Measurements from ENCODE around the gene BMP10.

Gene BMP10

DNA sequence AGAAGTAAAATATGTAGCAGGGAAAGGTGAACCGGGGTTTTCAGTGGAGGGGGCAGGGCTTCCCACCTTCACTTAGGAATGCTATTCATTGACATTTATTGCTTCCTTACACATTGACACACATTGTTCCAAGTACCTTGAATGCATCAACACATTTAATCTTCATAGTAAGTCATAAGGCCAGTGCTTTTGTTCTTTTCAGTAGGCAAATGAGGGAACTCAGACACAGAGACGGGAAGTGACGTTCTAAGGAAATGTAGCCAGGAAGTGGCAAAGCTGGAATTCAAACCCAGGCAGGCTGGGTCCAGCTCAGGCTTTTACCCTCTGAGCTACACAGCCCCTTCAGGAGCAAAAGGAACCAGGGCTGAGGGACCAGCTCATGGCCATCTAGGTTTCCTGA is 20.7 kb downstream of the BMP10 start:
- DNase-seq (ENCODE audit: low spot score) = no peak

DNA sequence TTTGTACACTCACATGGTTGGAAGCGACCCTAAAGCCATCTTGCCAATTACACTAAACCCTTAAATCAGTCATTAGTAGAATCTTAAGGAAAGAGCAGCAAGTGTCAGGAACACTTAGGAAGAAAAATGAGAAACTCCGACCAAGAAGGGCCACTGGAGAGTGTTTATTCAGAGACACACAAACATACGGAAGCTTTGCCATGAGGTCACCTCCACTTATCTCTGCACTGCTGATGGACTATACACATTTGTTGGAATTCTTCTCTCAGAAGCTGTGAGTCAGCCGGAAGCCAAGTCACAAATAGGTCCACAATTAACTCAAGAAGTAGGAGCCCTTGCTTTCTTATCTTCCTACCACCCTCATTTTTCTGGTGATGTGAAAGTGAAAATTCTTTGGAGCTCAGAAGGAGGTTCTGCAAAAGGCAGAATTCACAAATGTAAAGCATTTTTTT is 21.6 kb downstream of the BMP10 start:
- no peak for DNase-seq (ENCODE audit: low spot score)

DNA sequence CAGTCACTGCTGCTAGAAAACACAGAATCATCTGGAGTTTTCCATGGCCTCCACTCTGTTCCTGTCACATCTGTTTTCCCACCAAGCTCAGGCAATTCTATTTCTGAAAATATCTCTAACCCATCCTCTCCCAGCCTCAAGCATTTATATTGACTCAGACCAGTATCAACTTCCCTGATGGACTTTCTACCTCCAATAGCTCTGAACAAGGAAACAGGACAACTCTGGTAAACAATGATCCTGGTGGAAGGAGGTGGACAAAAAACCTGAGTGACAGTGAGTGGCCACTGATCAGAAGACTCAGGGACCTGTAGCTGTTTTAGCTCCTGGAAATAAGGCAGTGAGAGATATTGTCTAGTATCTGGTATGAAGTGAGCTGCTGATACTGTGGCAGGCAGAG is 23.4 kb downstream of the BMP10 start:
- no peak for DNase-seq (ENCODE audit: low spot score)

DNA sequence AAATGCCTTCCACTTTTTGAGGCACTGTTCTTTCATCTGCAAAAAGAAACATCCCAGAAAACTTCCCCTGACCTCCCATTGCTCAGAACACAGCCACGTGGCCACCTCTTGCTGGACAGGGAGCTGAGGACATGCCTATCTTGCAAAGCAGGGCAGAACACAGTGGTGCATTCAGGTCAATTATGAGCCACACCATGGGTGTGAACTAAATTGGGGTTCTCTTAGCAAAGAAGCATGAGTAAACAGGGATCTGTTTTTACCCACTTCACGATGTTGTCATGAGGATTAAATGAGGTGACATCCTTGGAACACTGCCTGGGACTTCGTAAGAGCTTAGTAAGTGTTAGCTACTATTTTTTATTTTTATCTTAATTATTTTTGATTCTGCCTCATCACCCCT is 25.1 kb downstream of the BMP10 start:
- no peak for DNase-seq (ENCODE audit: low spot score)

DNA sequence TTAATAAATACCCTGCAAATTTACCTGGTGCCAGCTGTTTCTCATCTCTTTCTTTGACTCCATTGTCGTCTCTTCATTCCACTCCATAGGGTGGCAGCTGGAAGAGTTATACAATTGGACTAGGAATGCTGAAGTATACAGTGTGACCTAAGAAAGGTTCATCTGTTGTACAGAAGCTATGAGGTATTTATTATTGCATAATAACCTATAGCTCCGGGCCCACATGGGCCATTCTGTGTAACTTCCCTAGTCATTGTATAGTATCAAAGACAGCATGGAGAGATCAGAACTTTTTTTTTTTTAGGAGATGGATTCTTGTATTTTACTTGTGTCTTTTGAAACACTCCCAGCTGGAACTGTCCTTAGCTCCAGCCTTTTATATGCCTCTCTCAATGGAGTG is 26.2 kb downstream of the BMP10 start:
- DNase-seq (ENCODE audit: low spot score) = no peak

DNA sequence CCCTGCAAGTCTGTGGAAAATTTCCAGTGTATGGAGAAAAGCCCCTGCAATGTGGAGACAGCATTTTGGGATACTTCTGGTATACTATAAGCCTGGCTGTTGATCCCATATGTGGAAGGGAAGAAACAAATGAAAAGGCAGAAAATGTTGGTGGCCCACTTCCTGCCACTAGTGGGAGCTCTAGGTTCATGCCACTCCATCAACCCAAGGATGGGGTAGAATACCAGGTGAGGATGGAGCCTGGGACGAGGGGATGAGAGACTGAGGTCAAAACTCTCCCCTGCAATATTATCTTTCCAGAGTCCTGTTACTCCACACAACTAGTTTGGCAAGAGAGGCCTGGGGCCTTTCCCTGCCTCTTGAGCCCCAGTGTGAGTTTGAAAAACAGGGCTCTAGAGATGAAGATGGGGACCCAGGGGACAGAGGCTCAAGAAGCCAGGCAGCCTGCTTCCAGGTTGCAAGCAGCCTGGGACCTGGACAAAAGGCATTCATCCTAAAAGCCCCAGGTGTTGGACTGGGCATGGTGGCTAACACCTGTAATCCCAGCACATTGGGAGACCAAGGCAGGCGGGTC is 31.9 kb downstream of the BMP10 start:
- DNase-seq (ENCODE audit: low spot score) = no peak

DNA sequence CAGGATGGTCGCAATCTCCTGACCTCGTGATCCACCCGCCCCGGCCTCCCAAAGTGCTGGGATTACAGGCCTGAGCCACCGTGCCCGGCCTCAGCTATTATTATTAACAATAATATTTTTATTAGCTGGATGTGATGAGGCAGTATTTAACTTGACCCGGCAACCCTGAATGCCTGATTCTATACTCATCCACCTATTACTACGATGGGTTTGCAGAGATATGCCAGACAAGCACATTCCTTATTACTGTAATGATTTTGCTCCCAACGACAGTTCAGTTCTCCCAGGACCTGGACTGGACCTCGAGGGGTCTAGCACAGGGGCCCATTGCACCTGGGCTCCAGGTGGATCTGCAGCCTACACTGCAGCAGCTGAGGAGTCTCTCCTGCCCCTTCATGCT is 32.6 kb downstream of the BMP10 start:
- no peak for DNase-seq (ENCODE audit: low spot score)

DNA sequence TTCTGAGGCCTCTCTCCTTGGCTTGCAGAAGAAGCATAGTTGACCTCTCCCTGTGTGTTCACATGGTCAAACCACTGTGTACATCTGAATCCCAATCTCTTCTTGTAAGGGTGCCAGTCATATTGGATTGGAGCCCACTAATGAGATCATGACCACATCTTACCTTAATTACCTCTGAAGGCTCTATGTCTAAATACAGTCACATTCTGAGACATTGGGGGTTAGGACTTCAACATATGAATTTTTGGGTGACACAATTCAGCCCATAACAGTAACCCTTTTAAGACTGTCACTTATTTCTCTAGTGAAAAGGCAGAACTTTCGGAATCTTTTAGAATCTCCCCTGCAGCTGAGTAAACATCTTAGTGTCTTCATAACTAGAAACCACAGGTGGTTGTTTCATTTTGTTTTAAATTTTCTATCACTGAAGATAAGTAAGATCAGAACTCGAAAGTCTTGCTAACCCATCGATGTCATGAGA is 33.3 kb downstream of the BMP10 start:
- no peak for DNase-seq (ENCODE audit: low spot score)

DNA sequence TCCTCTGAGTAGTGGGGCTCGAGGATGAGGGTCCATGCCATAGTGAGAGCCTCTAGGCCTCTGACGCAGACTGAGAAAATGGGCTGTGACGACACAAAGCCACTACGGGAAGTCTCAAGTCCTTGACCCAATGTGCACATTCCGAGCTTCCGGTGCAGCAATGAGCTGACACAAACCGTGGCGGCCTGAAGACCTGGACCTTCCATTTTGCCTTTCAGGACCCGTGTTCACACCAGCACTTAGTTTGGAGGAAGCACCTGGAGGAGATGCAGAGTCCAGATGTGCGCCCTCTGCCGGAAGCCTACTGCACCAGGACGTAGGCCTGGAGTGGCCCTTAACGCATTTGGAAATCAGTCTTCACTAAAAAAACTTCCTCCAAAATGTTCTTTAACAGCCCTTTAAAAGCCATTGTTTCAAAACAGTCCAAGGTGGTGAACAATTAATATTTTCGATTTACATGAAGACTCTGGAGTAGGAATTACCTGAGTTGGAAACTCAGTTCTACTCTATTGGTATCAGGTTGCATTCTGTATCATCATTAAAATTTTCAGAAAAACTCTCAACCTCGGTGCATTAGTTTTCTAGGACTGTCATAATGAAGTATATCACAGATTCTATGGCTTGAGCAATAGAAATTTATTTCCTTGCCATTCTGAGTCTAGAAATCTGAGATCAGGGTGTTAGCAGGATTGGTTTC is 33.9 kb downstream of the BMP10 start:
- DNase-seq (ENCODE audit: low spot score) = peak; percentile 51

DNA sequence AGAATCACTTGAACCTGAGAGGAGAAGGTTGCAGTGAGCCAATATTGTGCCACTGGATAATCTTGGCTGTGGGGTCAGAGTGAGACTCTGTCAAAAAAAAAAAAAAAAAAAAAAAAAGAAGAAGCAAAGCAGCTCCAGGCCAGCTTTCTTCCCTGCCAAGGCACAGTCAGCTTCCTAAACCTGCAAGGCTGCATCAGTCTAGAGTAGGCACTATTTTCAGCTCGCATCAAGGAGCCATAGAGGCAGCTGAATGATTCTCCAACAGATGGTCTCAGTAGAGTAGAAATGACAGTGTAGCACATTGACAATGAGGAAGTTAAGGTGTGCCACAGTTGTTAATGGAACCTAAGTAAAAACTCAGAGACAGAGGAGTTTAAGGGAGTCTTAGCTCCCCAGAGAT is 35.6 kb downstream of the BMP10 start:
- peak; percentile 48 for DNase-seq (ENCODE audit: low spot score)

DNA sequence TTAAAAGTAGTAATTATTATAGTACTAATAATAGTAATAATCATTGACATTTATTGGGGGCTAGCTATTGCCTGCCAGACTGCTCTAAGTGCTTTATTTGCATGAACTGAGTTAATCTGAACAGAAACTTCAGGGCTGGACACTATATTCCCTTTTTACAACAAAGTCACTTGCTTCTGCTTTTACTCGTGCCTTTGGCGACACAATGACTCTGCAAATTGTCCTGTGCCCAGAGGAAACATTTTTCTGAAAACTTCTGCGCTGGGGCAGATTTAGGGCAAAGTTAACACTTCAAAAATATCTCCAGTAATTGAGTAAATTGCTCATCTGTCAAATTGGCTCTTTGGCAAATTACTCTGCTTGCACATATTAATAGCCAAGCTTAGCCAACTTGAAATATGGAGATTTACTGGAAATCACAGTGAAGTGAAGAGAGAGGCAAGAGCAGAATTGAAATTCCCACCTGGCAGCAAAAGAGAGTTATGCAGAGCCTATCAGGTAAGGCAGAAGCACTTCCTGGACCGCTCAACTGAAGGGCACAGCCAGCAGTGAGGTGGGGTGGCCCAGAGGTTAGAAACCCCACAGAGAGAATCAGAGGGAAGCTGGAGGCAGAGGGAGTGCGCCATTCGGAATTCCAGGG is 36.3 kb downstream of the BMP10 start:
- no peak for DNase-seq (ENCODE audit: low spot score)

DNA sequence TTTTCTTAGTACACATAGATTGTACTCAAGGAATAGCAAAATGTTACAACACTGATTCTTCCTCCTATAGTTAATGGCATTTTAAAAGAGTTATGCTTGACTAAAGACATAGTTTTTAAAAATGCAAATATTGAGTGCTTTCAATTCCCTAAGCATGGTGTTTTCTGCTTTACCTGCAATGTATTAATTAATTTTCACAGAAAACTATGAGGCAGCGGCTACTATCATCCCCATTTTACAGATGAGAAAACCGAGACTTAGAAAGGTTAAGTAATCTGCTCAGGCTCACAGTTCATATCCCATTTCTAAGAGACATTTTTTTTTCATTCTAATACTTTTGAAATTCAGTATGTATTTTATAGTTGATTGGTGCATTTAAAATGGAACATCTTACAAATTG is 38.0 kb downstream of the BMP10 start:
- no peak for DNase-seq (ENCODE audit: low spot score)

DNA sequence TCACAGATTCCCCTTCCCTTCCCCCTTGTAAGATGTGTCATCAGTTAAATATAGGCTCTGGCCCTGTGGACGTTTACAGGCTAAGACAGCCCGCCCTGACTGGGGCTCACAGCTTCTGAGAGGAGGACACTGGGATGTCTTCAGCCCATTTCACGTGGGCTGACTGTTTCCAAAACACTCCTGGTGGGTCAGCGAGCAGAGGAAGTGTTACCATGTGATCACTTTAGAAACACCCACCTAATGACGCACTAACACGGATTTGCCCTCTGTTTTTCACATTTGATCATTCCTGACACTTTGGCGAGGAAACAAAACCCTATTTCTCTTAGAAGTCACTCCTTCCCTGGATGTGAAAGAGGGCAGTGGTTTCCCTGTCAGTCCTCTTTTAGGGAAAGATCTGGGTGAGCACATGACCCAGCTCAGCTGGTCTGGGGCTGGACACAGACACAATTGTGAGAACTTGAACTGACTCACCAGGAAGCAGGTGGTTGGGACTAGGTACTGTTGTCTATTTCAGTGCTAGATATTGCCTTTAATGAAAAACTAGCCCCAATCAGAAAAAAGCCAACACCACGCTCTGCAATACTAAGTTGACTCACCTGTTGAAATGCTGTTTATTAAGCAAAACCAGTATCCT is 38.8 kb downstream of the BMP10 start:
- DNase-seq (ENCODE audit: low spot score) = peak; percentile 62

DNA sequence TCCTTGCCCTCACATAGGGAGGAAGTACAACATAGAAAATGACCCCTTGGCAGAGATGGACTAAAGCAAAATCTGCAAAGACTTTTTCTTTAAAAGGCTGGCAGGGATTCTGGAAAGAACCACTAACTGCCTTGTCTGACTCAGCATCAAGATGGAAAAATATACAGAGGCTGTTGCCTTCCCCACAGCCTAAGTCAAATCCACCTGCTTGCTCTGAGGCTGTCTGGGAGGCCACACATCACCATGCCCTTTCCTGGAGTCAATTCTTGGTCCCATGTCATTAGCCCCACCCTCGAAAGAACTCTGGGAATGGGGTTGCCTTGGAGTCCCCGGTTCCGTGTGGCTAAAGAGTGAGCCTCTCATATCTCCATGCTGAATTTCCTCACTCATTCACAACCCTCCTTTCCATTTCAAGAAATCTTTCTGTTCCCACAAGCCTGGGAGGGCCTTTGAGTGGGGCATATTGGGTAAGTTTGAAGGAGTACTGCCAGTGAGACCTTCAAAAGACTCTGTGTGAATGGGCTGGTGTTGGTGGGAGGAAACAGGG is 39.4 kb downstream of the BMP10 start:
- DNase-seq (ENCODE audit: low spot score) = no peak

DNA sequence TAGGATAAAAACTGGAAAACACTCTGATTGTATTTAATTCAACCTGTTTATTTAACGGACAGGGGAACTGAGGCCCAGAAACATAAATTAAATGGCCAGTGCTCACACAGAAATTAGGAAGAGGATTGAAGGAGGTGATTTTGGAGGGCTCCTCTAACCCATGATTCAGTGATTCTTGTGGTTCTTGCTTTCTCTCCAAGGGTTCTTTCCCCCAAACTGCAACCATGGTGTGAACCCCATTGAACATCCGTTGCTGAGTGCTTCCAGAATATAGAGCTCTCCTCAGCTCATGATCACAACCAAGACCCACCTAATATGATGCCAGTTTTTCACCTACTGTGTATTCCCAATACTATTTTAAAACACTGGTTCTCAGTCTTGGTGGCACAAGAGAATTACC is 41.4 kb downstream of the BMP10 start:
- DNase-seq (ENCODE audit: low spot score) = no peak

DNA sequence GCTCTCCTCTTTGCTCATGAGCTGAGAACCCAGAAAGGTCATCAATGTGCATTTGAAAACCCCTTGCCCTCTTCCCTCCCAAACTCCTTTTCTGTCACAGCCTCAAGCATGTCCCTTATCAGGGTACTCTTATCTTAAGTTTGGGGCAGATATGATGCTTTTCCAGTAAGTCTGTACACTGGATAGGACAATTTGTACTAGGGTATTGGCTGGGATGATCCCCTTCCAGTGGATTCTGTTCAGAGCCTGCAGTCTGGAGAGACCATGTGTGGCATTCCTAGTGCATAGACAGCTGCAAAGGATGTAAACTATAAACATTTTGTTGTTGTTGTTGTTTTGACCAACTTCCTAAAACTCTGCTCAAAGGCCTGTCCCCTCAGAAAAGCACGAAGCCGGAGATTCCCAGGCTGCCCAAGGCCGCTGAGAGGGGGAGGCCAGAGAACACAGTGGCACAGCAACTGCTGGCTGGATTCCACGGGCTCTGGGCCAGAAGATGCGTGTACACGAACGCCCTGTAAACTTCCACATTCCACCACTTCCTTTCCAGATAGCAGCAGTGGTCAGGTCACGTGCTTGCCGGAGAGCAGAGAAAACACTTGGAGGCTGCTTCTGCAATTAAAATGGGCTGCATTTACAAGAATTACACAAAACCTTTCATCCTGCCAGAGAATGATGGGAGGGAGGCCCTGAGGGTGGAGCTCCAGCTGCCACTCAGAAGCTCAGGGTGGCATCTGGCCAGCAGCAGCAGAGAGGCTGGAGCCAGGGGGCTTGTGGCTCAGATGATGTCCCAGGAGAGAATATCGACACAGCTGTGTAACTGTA is 42.1 kb downstream of the BMP10 start:
- DNase-seq (ENCODE audit: low spot score) = peak; percentile 95

DNA sequence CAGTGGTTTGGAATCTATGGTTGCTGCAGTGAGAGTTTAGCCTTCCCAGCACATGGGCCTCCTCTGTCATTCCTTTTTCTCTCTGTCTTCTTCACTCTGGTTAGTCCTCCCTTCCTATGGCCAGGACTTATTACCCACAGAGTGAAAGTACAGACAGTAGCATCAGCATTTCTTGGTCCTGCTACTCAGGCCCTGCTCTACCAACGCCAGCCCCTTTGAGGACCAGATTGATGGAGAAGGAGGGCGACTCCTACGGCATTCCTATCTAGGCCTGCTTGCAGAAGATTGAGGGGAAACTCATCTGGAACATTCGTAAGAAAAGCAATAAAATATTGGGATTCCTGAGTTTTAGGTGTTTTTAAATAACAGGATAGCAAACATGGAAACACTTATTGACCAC is 43.5 kb downstream of the BMP10 start:
- DNase-seq (ENCODE audit: low spot score) = no peak

DNA sequence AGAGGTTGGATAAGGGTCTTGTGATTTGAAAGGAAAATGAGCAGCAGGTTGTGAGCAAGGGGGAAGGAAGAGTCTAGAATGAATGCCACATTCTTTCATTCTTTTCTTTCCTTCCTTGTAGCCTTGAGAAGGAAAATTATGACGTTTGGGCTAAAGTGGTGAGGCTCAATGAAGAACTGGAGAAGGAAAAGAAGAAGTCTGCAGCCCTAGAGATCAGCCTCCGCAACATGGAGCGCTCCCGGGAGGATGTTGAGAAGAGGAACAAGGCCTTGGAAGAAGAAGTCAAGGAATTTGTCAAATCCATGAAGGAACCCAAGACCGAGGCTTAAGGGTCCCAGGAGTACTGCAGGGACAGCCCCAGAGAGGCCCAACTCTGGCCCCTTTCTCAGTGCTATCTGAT is 45.3 kb downstream of the BMP10 start:
- no peak for DNase-seq (ENCODE audit: low spot score)

DNA sequence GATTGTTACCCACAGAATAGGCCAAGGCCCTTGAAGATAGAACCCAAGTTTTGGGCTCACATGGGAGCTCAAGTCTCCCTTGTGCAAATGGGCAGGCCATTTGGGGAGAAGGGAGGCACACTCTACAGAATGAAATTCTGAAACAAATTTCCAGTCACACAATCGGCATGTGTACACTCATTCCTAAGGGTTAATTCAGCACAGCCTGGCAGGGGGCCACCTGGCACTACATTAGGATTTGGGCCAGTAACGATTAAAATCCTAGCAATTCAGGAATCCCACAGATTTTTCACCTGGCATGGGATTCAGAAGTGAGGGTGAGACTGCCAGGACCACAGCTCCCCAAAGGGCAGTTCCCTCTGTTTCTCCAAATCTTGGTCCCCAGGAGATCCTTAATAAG is 46.4 kb downstream of the BMP10 start:
- DNase-seq (ENCODE audit: low spot score) = no peak

DNA sequence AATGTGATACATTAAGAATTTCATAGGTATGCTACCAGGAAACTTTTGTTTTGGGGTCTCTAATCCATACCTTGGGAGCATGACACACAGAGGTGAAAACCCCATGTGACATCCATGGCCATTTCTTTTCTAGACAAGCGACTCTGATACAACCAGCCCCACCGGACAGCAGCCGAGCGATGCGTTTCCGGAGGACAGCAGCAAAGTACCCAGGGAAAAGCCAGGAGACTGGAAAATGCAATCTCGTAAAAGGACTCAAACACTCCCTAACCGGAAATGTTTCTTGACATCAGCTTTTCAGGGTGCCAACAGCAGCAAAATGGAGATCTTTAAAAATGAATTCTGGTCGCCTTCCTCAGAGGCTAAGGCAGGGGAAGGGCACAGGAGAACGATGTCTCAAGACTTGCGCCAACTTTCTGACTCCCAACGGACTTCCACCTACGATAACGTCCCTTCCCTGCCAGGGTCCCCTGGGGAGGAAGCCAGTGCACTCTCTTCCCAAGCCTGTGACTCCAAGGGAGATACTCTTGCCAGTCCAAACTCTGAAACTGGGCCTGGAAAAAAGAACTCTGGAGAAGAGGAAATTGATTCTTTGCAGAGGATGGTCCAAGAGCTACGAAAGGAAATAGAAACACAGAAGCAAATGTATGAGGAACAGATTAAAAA is 48.9 kb downstream of the BMP10 start:
- no peak for DNase-seq (ENCODE audit: low spot score)

DNA sequence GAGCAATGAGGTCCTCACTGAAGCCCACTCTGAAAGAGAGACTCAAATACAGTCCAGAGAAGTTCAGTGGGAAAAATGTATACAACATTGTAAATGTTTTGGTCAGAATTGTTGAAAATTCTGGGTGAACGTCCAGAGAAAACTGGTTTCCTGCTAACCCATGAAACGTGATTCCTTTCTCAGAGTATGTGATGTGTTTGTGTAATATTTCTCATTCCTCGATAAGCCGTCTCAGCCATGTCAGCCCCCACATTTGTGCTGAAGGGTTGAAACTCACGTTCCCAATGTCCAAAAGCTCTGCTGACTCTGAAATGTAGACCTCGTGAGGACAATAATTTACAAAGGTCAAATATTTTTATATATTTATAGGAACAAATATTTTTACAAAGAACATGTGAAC is 51.6 kb downstream of the BMP10 start:
- no peak for DNase-seq (ENCODE audit: low spot score)
